ENCODE data around the gene POMC.

- TF ChIP-seq CTCF (IDR thresholded peaks at IDR 0.05; ENCODE audit: low read depth, low read length, poor library complexity, severe bottlenecking) (no peak), EZH2phosphoT487 (IDR thresholded peaks at IDR 0.05; ENCODE audit: borderline replicate concordance, low read length) (no peak)
Observed at GRCh38 chr2:25202275-25202674, 33.9 kb upstream of the POMC start.
